ENCODE data around the gene LSMEM2. TPM values are rescaled to one million over a fixed set of nuclear protein-coding genes. Genes with fewer than 3 reads are reported as not detected.

LSMEM2 gene
- total and polyA plus RNA-seq, 2 of the 8 experiments (the other 6 are each of a cell fraction or from before 2014, with no cell fraction given): 0.58 to 0.68 TPM

DNA sequence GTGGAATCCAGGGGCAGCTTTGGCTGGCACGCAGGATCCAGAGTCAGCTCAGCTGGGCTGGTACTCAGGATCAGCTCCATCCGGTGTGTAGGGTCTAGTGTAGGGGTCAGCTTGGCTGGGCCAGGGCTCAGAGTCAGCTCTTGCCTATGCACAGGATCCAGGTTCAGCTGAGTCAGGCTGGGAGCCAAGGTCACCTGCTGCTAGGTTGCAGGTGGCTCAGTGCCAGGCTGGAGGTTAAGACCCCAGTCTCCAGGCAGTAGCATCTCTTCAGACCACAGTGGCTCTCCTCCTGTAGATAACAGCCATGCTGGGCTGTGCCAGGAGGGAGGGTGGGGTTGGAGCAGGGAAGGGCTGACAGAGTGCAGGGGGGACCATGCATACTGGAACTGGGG lies 18.5 kb downstream of the LSMEM2 start:
- H3K4me3 ChIP-seq (ENCODE audit: extremely low read depth in 1 of 4, insufficient read depth in 2 of 4, low read depth in 3 of 4, low read length in 4 of 4): no peak overlapping the region
- H3K27ac ChIP-seq (ENCODE audit: low read depth, low read length): no peak overlapping the region
- peaks cover 8% of the 10 kb centered on the region; the same call in 1 of the 2 replicates for H3K23me2 ChIP-seq (ENCODE audit: low read depth, low read length)
- H2AFZ ChIP-seq (ENCODE audit: low read length): no peak overlapping the region
- H3K79me1 ChIP-seq (ENCODE audit: low read depth, low read length): no peaks in the 10 kb centered on the region
- H2BK15ac ChIP-seq (ENCODE audit: low read length): no peak overlapping the region
- H3K79me2 ChIP-seq (ENCODE audit: control insufficient read depth in 1 of 2, insufficient read depth in 2 of 2, low read length in 2 of 2): no peaks in the 10 kb centered on the region
- CTCF ChIA-PET (ENCODE audit: partially characterized antibody): interaction anchor here (0.7 to 3.0 kb wide), 8 partner anchors 9 to 39 kb away, joined by 3 to 16 read pairs (median 3); partner anchors contain the start of gene LSMEM2
- H4K20me1 ChIP-seq (replicated peaks in 1 of 2; ENCODE audit: control insufficient read depth in 1 of 2, insufficient read depth in 2 of 2, low read length in 2 of 2): peaks cover 0 to 2% of the 10 kb centered on the region in 2 experiments
- H3K4ac ChIP-seq (replicated peaks; ENCODE audit: insufficient read length, low read depth, low read length): no peak overlapping the region
- POLR2A ChIA-PET (ENCODE audit: partially characterized antibody): interaction anchor here (1.1 to 11.3 kb wide), 4 partner anchors 18 to 74 kb away, joined by 3 to 149 read pairs (median 3); partner anchors contain the start of genes HYAL2, LSMEM2 and TUSC2
- H2BK12ac ChIP-seq (ENCODE audit: low read depth, low read length): no peak overlapping the region
- H3K9ac ChIP-seq (replicated peaks in 1 of 4; ENCODE audit: extremely low read depth in 1 of 4, low read depth in 3 of 4, low read length in 3 of 4): no peak overlapping the region
- H2BK5ac ChIP-seq (ENCODE audit: low read depth, low read length): no peak overlapping the region
- no peak overlapping the region for H3K14ac ChIP-seq (ENCODE audit: insufficient read length)
- H3K4me2 ChIP-seq (ENCODE audit: insufficient read depth in 1 of 2, low read depth in 2 of 2, low read length in 2 of 2): no peak overlapping the region
- no peak overlapping the region for H3K23ac ChIP-seq (ENCODE audit: insufficient read length)
- peaks cover 0 to 20% (median 8%) of the 10 kb centered on the region in 4 experiments; a peak in 5 of 7 replicates for H3K4me1 ChIP-seq (replicated peaks in 1 of 4; ENCODE audit: control insufficient read depth in 3 of 4, insufficient read depth in 4 of 4, low read length in 3 of 4)
- no peak overlapping the region for H3K18ac ChIP-seq (ENCODE audit: extremely low read depth, low read length)
- no peak overlapping the region for H4K91ac ChIP-seq (replicated peaks; ENCODE audit: insufficient read length, low read length)
- no peak overlapping the region for H2BK20ac ChIP-seq (ENCODE audit: low read length)
- no peaks in the 10 kb centered on the region for H3K36me3 ChIP-seq (ENCODE audit: control insufficient read depth in 2 of 4, insufficient read depth in 4 of 4, low read length in 3 of 4)
- FAIRE-seq (no peak), DNase-seq (ENCODE audit: low read depth in 1 of 2, low spot score in 2 of 2) (no peak)
- no peak overlapping the region for H2AK5ac ChIP-seq (ENCODE audit: low read depth, low read length)
- WGBS, 2 experiments (ENCODE audit: extremely low coverage in 1 of 2, insufficient coverage in 1 of 2, insufficient read length in 1 of 2, insufficient replicate concordance in 2 of 2, low coverage in 1 of 2, low lambda C conversion rate in 2 of 2, missing lambda C conversion rate in 1 of 2): 88% methylated on average over 2 of the region's 2 CpGs; no CpG with 5 or more reads in 1 of the 2 experiments
- H3K9me3 ChIP-seq (ENCODE audit: insufficient read depth in 2 of 2, low read depth in 1 of 2, low read length in 1 of 2): no peaks in the 10 kb centered on the region
- H4K5ac ChIP-seq (ENCODE audit: insufficient read length, low read depth, low read length): no peak overlapping the region
- no peak overlapping the region for H2BK120ac ChIP-seq (replicated peaks; ENCODE audit: low read depth, low read length)
- H3K27me3 ChIP-seq (replicated peaks in 1 of 4; ENCODE audit: control insufficient read depth in 3 of 4, extremely low read depth in 1 of 4, insufficient read depth in 3 of 4, low read length in 3 of 4): no peaks in the 10 kb centered on the region; a peak in 1 of 7 replicates
- H4K8ac ChIP-seq (ENCODE audit: extremely low read depth, insufficient read depth, low read length): peak overlapping the region; percentile 82
- H3K56ac ChIP-seq (replicated peaks; ENCODE audit: insufficient read length, low read depth, low read length): no peak overlapping the region
- TF ChIP-seq RXRA (IDR thresholded peaks at IDR 0.05; ENCODE audit: insufficient read depth, low read depth, low read length) (no peak), KDM1A (IDR thresholded peaks at IDR 0.05; ENCODE audit: borderline replicate concordance, low read length) (no peak), YY1 (IDR thresholded peaks at IDR 0.05; ENCODE audit: low read depth, low read length) (no peak), NANOG (IDR thresholded peaks at IDR 0.05; ENCODE audit: insufficient read depth, low read depth, low read length, poor library complexity, severe bottlenecking) (no peak), RNF2 (IDR thresholded peaks at IDR 0.05; ENCODE audit: borderline replicate concordance, low read depth, low read length, missing control alignments, poor library complexity, severe bottlenecking) (no peak), ZNF274 (IDR thresholded peaks at IDR 0.05; ENCODE audit: borderline replicate concordance, extremely low read depth, low read length) (no peak), TEAD4 (IDR thresholded peaks at IDR 0.05; ENCODE audit: low read depth, low read length) (no peak)
